ENCODE data around the gene SMYD2.

Gene SMYD2

GRCh38 chr1:214326406-214326805 lies 45.4 kb downstream of the SMYD2 start:
- H3K27ac ChIP-seq, result no peak overlapping the region
- DNase-seq (ENCODE audit: low read depth, low spot score), result no peak

GRCh38 chr1:214327514-214327913 lies 46.6 kb downstream of the SMYD2 start:
- DNase-seq (ENCODE audit: low read depth, low spot score), result no peak
- no peak overlapping the region for H3K27ac ChIP-seq

GRCh38 chr1:214328770-214329469 lies 48.0 kb downstream of the SMYD2 start:
- H3K27ac ChIP-seq, result no peak overlapping the region
- DNase-seq (ENCODE audit: low read depth, low spot score), result peak; percentile 41

GRCh38 chr1:214329470-214330220 lies 48.7 kb downstream of the SMYD2 start:
- H3K27ac ChIP-seq, result peak overlapping the region; percentile 55
- DNase-seq (ENCODE audit: low read depth, low spot score), result no peak

- peak overlapping the region; percentile 55 for H3K27ac ChIP-seq
- peak; percentile 27 for DNase-seq (ENCODE audit: low read depth, low spot score)
Observed at GRCh38 chr1:214330222-214330621, 49.3 kb downstream of the SMYD2 start.

GRCh38 chr1:214330715-214331114 lies 49.8 kb downstream of the SMYD2 start:
- DNase-seq (ENCODE audit: low read depth, low spot score), result no peak
- peak overlapping the region; percentile 55 for H3K27ac ChIP-seq

- DNase-seq (ENCODE audit: low read depth, low spot score), result no peak
Observed at GRCh38 chr1:214331180-214331579, 50.2 kb downstream of the SMYD2 start.

GRCh38 chr1:214331827-214332423 lies 51.0 kb downstream of the SMYD2 start:
- no peak for DNase-seq (ENCODE audit: low read depth, low spot score)
- peak overlapping the region; percentile 14 for H3K27ac ChIP-seq

More at GRCh38 chr1:214331180-214331579, 50.2 kb downstream of the SMYD2 start:
- H3K27ac ChIP-seq, result peak overlapping the region; percentile 55

- H3K27ac ChIP-seq, result no peak overlapping the region
- no peak for DNase-seq (ENCODE audit: low read depth, low spot score)
Observed at GRCh38 chr1:214332946-214333798, 52.2 kb downstream of the SMYD2 start.

GRCh38 chr1:214335567-214335966 lies 54.6 kb downstream of the SMYD2 start:
- no peak for DNase-seq (ENCODE audit: low read depth, low spot score)
- H3K27ac ChIP-seq, result no peak overlapping the region

- H3K27ac ChIP-seq, result no peak overlapping the region
- DNase-seq (ENCODE audit: low read depth, low spot score), result no peak
Observed at GRCh38 chr1:214337015-214337414, 56.1 kb downstream of the SMYD2 start.

GRCh38 chr1:214337511-214337910 lies 56.6 kb downstream of the SMYD2 start:
- DNase-seq (ENCODE audit: low read depth, low spot score), result no peak
- no peak overlapping the region for H3K27ac ChIP-seq

- no peak for DNase-seq (ENCODE audit: low read depth, low spot score)
- H3K27ac ChIP-seq, result no peak overlapping the region
Observed at GRCh38 chr1:214338212-214338611, 57.3 kb downstream of the SMYD2 start.

- H3K27ac ChIP-seq, result no peak overlapping the region
- DNase-seq (ENCODE audit: low read depth, low spot score), result no peak
Observed at GRCh38 chr1:214341459-214341858, 60.5 kb downstream of the SMYD2 start.

GRCh38 chr1:214341932-214342331 lies 61.0 kb downstream of the SMYD2 start:
- no peak overlapping the region for H3K27ac ChIP-seq
- DNase-seq (ENCODE audit: low read depth, low spot score), result no peak

- no peak overlapping the region for H3K27ac ChIP-seq
- DNase-seq (ENCODE audit: low read depth, low spot score), result no peak
Observed at GRCh38 chr1:214342525-214342924, 61.6 kb downstream of the SMYD2 start.

- no peak for DNase-seq (ENCODE audit: low read depth, low spot score)
Observed at GRCh38 chr1:214344897-214345296, 63.9 kb downstream of the SMYD2 start.

GRCh38 chr1:214349008-214349407 lies 68.0 kb downstream of the SMYD2 start:
- DNase-seq (ENCODE audit: low read depth, low spot score), result no peak
- no peak overlapping the region for H3K27ac ChIP-seq

More at GRCh38 chr1:214344897-214345296, 63.9 kb downstream of the SMYD2 start:
- no peak overlapping the region for H3K27ac ChIP-seq

GRCh38 chr1:214349781-214350180 lies 68.8 kb downstream of the SMYD2 start:
- DNase-seq (ENCODE audit: low read depth, low spot score), result no peak
- no peak overlapping the region for H3K27ac ChIP-seq

GRCh38 chr1:214351551-214352277 lies 70.8 kb downstream of the SMYD2 start:
- DNase-seq (ENCODE audit: low read depth, low spot score), result no peak
- no peak overlapping the region for H3K27ac ChIP-seq

All from epithelial cell of prostate (primary cell).